ENCODE results near the gene CDK14. TPM values are rescaled to one million over a fixed set of nuclear protein-coding genes. Genes with fewer than 3 reads are reported as not detected.

The CDK14 gene
- total RNA-seq, 4 donors from 2014 or later, result 29.3 to 37.8 (median 33.0) TPM

DNA sequence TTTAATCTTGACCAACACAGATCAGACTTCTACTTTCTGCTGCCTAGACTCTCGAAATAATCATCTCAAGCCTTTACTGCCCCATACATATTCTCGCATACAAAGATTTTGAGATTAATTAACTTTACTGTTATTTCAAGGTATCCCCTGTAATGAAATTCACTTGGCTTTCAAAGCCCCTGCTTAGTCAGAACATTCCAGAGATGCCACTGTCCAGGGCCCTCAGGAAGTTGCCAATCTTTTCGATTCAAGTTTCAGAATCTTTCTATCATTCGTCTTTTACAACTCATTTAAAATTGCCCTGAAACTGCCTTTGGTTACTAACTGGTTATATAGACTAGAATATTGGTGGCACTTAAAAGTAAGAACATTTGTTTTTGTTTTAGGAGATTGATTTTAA is 320.2 kb downstream of the CDK14 start:
- Histone ChIP-seq H3K4me3 (replicated peaks in 1 of 3) (no peak overlapping the region), H3K27ac (no peak overlapping the region), H3K4me1 (no peaks in the 10 kb centered on the region), H3K9me3 (no peaks in the 10 kb centered on the region), H3K27me3 (no peaks in the 10 kb centered on the region), H3K36me3 (no peaks in the 10 kb centered on the region)
- intact Hi-C loops (cut with DNase I), result no loop called here
- DNase-seq, result no peak
- TF ChIP-seq, protein P1, sequence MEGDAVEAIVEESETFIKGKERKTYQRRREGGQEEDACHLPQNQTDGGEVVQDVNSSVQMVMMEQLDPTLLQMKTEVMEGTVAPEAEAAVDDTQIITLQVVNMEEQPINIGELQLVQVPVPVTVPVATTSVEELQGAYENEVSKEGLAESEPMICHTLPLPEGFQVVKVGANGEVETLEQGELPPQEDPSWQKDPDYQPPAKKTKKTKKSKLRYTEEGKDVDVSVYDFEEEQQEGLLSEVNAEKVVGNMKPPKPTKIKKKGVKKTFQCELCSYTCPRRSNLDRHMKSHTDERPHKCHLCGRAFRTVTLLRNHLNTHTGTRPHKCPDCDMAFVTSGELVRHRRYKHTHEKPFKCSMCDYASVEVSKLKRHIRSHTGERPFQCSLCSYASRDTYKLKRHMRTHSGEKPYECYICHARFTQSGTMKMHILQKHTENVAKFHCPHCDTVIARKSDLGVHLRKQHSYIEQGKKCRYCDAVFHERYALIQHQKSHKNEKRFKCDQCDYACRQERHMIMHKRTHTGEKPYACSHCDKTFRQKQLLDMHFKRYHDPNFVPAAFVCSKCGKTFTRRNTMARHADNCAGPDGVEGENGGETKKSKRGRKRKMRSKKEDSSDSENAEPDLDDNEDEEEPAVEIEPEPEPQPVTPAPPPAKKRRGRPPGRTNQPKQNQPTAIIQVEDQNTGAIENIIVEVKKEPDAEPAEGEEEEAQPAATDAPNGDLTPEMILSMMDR (IDR thresholded peaks at IDR 0.05), result no peak
- no peak for TF ChIP-seq POLR2A (IDR thresholded peaks at IDR 0.05)
- WGBS, 2 donors, result 64 to 68% methylated on average over 4 of the region's 4 CpGs

DNA sequence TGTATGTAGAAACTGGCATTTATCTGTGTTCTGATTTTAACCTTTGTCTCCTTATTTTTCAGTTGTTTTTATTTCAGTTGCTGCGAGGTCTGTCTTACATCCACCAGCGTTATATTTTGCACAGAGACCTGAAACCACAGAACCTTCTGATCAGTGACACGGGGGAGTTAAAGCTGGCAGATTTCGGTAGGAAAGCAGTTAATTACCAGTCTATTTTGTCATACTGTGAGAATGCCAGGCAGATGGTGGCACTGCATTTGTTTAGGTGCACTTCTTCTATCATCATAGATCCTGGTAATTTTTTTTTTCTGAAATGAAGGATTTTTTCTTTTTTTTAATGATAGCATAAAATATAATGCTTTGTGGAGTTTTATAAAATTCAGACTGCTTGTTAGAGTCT is 321.4 kb downstream of the CDK14 start:
- no peak for DNase-seq
- Histone ChIP-seq H3K4me1 (no peaks in the 10 kb centered on the region), H3K9me3 (no peaks in the 10 kb centered on the region), H3K36me3 (no peaks in the 10 kb centered on the region), H3K4me3 (replicated peaks in 1 of 3) (no peak overlapping the region), H3K27ac (no peak overlapping the region), H3K27me3 (no peaks in the 10 kb centered on the region)
- TF ChIP-seq POLR2A (IDR thresholded peaks at IDR 0.05), result no peak
- TF ChIP-seq, protein P1 (IDR thresholded peaks at IDR 0.05), result no peak
- 94% methylated on average over 4 of the region's 4 CpGs for WGBS, 2 donors
- intact Hi-C loops (cut with DNase I), result no loop called here

DNA sequence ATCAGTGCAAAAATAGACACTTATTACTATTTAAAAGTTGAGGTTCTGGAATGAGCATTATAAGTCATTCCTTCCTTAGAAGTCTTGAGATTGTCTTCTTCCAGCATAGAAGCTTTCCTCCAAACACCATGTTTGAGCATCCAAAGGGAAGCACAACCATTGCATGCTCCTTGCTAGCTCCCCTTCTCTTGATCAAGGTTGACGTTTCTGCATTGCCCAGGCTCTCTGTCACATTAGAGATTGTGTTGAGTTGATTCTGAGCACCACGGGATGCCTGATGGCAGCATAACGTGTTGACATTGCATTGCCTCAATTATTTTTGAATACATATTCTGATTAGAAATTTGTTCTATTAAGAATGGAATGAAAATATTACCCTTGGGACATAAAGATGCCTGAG is 322.2 kb downstream of the CDK14 start:
- Histone ChIP-seq H3K4me3 (replicated peaks in 1 of 3) (no peak overlapping the region), H3K9me3 (no peaks in the 10 kb centered on the region), H3K27me3 (no peaks in the 10 kb centered on the region), H3K36me3 (no peaks in the 10 kb centered on the region), H3K27ac (no peak overlapping the region), H3K4me1 (no peaks in the 10 kb centered on the region)
- WGBS, 2 donors, result 55 to 79% methylated on average over 3 of the region's 3 CpGs
- DNase-seq, result no peak
- TF ChIP-seq, protein P1 (IDR thresholded peaks at IDR 0.05), result no peak
- no peak for TF ChIP-seq POLR2A (IDR thresholded peaks at IDR 0.05)
- intact Hi-C loops (cut with DNase I), result no loop called here

DNA sequence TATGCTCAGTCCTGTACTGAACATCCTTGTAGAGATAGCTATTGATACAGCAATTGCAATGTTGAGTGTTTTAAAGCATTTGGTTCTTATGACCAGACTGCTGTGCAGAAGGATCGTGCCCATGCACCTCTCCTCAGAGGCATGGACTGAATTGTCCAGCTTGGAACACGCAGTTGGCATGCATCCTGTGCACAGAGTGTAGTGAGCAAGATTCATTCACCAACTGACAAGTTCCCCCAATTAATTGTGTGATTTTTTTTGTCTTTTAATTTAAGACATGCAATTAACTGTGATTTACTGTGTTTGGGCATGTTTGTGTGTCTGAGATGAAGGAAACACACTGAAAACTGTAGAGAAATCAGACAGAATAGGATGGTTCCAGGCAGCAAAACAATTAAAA is 323.7 kb downstream of the CDK14 start:
- Histone ChIP-seq H3K36me3 (no peaks in the 10 kb centered on the region), H3K9me3 (no peaks in the 10 kb centered on the region), H3K27ac (no peak overlapping the region), H3K4me1 (no peaks in the 10 kb centered on the region), H3K27me3 (no peaks in the 10 kb centered on the region), H3K4me3 (replicated peaks in 1 of 3) (no peak overlapping the region)
- intact Hi-C loops (cut with DNase I), result no loop called here
- WGBS, 2 donors, result 96% methylated on average over 2 of the region's 2 CpGs
- TF ChIP-seq, protein P1 (IDR thresholded peaks at IDR 0.05), result no peak
- no peak for TF ChIP-seq POLR2A (IDR thresholded peaks at IDR 0.05)
- DNase-seq, result no peak

DNA sequence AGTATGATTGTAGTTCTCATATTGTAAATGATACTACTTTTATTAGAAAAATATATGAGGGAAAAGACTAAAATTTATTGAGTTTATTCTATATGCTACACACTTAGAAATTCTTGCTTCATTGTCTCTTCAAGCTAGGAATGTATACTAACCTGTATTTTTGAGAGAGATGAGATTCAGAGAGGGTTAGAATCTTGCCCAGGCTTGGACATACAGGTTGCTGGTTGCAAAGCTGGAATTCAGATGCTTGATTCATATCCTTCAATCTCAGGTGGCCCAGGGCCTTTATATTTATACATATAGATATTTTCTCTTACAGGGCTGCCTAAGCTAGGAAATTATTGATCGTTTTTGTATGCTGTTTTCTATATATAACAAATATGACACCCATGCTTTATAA is 324.2 kb downstream of the CDK14 start:
- WGBS, 2 donors, result 85 to 95% methylated on average over 1 of the region's 1 CpG
- no peak overlapping the region for H3K27ac ChIP-seq
- no peak for DNase-seq
- intact Hi-C loops (cut with DNase I), result no loop called here
- H3K4me3 ChIP-seq (replicated peaks in 1 of 3), result no peak overlapping the region
- H3K4me1 ChIP-seq, result no peaks in the 10 kb centered on the region
- no peaks in the 10 kb centered on the region for H3K36me3 ChIP-seq
- H3K9me3 ChIP-seq, result no peaks in the 10 kb centered on the region
- H3K27me3 ChIP-seq, result no peaks in the 10 kb centered on the region
- no peak for TF ChIP-seq POLR2A (IDR thresholded peaks at IDR 0.05)
- TF ChIP-seq, protein P1 (IDR thresholded peaks at IDR 0.05), result no peak
